Ishikawa (cell line): ENCODE measurements around the gene BEND5.

Source experiments
- CEBPB ChIP-seq: IDR thresholded peaks from 2 replicates; pipeline ENCODE4 v1.6.1; 2012
- CREB1 ChIP-seq: IDR thresholded peaks from 2 replicates; pipeline ENCODE4 v1.6.1; 2012; ENCODE audit warnings: low read depth
- EGR1 ChIP-seq: IDR thresholded peaks from 2 replicates; pipeline ENCODE4 v1.6.1; 2012
- EP300 ChIP-seq: IDR thresholded peaks from 2 replicates; pipeline ENCODE4 v1.6.1; 2012; ENCODE audit warnings: borderline replicate concordance
- FOXM1 ChIP-seq: IDR thresholded peaks from 2 replicates; pipeline ENCODE4 v1.6.1; 2012; ENCODE audit warnings: low read depth, borderline replicate concordance
- MAX ChIP-seq: IDR thresholded peaks from 2 replicates; pipeline ENCODE4 v1.6.1; 2012
- NFIC ChIP-seq: IDR thresholded peaks from 2 replicates; pipeline ENCODE4 v1.6.1; 2012
- RAD21 ChIP-seq: IDR thresholded peaks from 2 replicates; pipeline ENCODE4 v1.6.1; 2012; ENCODE audit warnings: low read depth
- REST ChIP-seq: IDR thresholded peaks from 2 replicates; pipeline ENCODE4 v1.6.1; 2012; ENCODE audit warnings: low read depth, mild to moderate bottlenecking
- TAF1 ChIP-seq: IDR thresholded peaks from 2 replicates; pipeline ENCODE4 v1.6.1; 2012; ENCODE audit warnings: low read depth, mild to moderate bottlenecking
- TCF12 ChIP-seq: IDR thresholded peaks from 2 replicates; pipeline ENCODE4 v1.6.1; 2012; ENCODE audit warnings: low read depth
- TEAD4 ChIP-seq: IDR thresholded peaks from 2 replicates; pipeline ENCODE4 v1.6.1; 2012
- USF1 ChIP-seq: IDR thresholded peaks from 2 replicates; pipeline ENCODE4 v1.6.1; 2012
- YY1 ChIP-seq: IDR thresholded peaks from 2 replicates; pipeline ENCODE4 v1.6.1; 2012; ENCODE audit warnings: low read depth
- ZBTB7A ChIP-seq: IDR thresholded peaks from 2 replicates; pipeline ENCODE4 v1.6.1; 2012; ENCODE audit warnings: low read depth

BEND5 gene

GRCh38 chr1:48784301-48784700 is 7.6 kb upstream of the BEND5 start:
- no peak for TF ChIP-seq CREB1
- no peak for TF ChIP-seq MAX
- TF ChIP-seq TCF12 = no peak
- no peak for TF ChIP-seq FOXM1
- TF ChIP-seq REST = no peak
- no peak for TF ChIP-seq EGR1
- TF ChIP-seq EP300 = no peak
- TF ChIP-seq ZBTB7A = no peak
- TF ChIP-seq NFIC = no peak
- TF ChIP-seq TAF1 = no peak
- no peak for TF ChIP-seq CEBPB
- no peak for TF ChIP-seq YY1
- no peak for TF ChIP-seq USF1

- TF ChIP-seq RAD21 = no peak
- no peak for TF ChIP-seq EGR1
- TF ChIP-seq FOXM1 = no peak
- TF ChIP-seq TEAD4 = no peak
- no peak for TF ChIP-seq REST
- no peak for TF ChIP-seq TAF1
- no peak for TF ChIP-seq CREB1
- TF ChIP-seq EP300 = no peak
- no peak for TF ChIP-seq USF1
- TF ChIP-seq NFIC = no peak
- TF ChIP-seq MAX = no peak
- no peak for TF ChIP-seq CEBPB
- no peak for TF ChIP-seq ZBTB7A
- no peak for TF ChIP-seq TCF12
Observed at GRCh38 chr1:48777219-48777895, 666 bp upstream of the BEND5 start.

- TF ChIP-seq CREB1 = no peak
- no peak for TF ChIP-seq TCF12
- no peak for TF ChIP-seq EP300
- no peak for TF ChIP-seq REST
- no peak for TF ChIP-seq TAF1
- TF ChIP-seq EGR1 = no peak
Observed at GRCh38 chr1:48775831-48776392, 779 bp downstream of the BEND5 start.

- TF ChIP-seq TEAD4 (no peak), EP300 (no peak), CREB1 (no peak), YY1 (no peak), CEBPB (no peak), USF1 (no peak), MAX (no peak), TAF1 (no peak)
Observed at GRCh38 chr1:48773133-48773532, 3.6 kb downstream of the BEND5 start.
